NCI-H510A (cell line): Measurements from ENCODE around the gene IFNB1.

ENCODE experiments used
- DNase-seq: peaks from one replicate; lab custom pipeline; 2025; lab: John Stamatoyannopoulos, UW

Gene IFNB1

DNA sequence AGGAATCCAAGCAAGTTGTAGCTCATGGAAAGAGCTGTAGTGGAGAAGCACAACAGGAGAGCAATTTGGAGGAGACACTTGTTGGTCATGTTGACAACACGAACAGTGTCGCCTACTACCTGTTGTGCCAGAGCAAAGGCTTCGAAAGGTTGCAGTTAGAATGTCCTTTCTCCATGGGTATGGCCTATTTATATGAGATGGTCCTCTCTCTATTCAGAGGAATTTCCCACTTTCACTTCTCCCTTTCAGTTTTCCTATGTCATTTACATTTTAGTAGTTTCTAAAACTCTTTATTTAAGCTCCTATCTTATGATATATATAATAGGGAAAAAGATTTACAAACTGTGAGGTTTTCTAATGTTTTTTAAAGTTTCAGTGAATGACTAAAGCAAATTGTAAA lies at the start of gene IFNB1:
IFNB1 (minus strand) TSS at position 162 of the 400 bp plus-strand sequence; CDS start at position 89, 73 bp downstream.
- DNase-seq, result no peak

DNA sequence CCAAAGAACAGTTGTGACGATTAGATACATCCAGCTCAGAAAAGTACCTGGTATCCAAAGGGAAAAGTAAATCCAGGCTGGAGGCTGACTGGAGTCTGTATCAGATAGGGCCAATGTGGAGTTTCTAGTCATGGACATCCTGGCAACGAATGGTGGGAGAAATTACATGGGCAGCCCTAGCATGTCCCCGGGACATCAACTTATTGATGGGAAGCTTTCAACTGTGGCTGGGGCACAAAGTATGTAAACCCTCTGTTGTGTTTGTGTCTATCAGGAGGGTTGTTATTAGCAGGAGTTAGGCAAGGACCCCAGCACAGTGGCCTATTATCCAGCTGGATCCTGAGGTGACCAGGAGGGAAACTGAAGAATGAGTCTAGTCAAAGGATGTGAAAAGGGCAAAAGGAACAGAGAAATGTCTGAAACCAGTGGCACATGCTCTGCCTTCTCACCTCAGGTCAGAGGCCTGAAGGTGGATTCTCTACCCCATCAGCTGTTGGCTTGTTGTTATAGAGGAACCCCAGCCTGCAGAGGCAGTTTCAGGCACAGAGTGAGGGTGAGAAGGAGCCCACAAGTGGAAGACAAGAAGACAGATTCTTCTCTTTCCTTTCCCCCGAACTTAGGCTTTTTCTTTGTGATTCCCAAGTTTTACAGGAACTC lies 44.0 kb upstream of the IFNB1 start:
- DNase-seq, result no peak

DNA sequence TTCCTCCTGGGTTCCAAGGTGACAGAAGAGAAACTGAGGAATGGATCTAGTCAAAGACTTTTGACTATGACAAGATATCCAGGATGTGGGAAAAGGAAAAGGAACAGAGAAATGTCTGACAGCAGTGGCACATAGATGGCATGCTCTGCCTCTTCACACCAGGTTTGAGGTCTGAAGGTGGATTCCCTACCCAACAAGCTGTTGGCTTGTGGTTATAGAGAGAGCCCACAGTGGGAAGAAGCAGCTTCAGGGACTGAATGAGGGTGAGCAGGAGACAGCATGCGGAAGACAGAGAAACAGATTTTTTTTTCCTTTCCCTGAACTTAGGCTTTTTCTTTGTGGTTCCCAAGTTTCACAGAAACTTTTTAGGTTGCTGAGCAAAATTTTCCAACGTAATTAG lies 43.3 kb upstream of the IFNB1 start:
- DNase-seq, result no peak

DNA sequence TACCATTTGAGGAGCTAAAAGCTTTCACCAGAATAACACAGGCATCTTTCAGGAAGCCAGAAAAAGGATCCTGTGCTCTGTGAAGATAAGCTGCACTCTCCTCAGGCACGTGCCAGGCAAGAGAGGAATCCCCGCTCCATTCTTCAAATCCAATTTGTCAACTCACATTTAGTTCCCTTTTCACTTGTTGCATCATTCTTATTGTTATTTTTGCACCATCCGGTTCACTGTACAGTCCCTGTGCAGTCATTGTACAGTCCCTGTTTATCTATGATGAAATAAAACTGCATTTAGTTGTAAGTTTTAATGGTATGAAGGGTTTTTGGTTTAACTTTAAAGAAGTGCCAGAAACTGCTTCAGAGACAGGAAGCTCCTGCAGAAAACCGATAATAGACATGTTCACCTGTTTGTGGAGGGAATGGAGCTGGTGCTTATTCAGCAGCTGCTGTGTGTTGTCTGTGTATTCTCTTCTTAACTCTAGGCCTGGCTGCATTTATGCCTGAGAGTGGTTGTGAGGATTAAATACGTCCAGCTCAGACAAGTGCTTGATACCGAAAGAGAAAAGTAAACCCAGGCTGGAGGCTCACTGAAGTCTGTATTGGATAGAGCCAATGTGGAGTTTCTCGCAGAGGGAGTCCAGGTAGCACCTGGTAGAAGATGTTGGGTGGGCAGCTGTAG lies 41.5 kb upstream of the IFNB1 start:
- no peak for DNase-seq

DNA sequence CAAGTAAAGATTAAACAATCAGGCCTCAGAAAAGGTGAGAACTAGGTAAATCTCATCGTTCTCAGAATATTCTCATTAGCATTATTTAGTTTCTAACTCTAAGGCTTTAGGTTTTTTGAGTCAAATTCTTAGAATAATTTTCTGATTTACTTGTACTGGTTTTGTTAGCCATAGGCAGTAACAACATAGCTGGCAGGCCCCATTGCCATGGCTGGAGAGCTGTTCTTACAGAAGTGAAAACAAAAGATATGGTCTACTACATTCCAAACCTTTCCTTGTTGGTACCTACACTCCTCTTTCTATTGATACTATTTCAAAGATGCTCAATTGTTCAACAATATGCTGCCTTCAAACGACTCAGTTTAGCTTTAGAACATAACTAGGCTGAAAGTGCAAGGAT lies 36.6 kb upstream of the IFNB1 start:
- DNase-seq, result no peak

DNA sequence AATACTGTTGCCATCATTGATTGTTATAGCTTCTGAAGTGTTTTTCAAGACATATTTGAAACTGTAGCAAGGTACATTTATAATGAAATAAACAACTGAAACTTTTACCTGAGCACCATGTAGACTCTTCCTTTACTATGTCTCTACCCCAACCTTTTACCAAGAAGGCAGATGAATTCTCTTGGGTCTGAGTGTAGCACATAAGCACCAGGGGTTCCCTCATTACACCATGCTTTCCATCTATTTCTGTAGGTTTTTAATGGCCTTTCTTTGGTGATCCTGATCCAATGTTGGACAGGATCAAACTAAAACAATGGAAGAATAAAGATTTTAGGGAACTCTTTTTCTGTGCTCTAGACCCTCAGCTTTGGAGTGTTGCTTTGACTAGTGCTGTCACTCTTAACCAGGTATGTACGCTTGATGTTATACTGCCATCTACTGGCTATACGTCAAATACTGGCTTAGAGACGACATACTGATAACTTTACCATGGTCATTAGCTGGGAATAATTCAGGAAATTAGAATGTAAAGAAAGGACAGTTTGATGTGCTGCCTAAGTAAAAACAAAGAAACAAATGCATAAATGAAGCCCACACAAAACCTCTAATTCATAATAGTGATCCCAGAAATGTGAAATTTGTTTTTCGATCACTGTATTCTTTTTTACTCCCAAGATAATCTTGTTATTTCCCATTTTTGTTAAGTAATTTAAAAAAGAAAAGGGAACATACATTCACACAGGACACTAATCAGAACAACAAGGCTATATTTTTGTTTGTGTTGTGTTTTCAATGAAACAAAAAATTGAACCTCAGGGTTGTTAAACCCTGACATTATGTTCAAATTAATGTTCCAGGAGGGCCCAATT lies 33.2 kb upstream of the IFNB1 start:
- peak; percentile 3 for DNase-seq

DNA sequence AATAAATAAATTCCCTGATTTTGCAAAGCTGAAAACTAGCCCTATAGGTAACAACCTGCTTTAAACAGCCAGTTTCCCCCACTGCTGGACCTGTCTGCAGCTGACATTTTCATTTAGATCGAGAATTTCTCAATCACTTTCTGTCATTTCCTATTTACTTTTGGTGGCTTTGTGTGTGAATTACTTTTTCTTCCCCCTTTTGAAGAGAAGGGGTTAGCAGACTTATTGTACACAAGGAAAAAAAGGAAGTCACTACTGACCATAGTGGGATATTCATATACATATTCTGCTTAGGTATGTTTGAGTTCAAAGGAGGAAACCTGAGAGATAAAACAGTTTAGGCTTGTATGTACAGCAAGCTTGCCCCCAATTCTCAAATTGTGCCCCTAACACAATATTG lies 27.0 kb upstream of the IFNB1 start:
- DNase-seq, result no peak

DNA sequence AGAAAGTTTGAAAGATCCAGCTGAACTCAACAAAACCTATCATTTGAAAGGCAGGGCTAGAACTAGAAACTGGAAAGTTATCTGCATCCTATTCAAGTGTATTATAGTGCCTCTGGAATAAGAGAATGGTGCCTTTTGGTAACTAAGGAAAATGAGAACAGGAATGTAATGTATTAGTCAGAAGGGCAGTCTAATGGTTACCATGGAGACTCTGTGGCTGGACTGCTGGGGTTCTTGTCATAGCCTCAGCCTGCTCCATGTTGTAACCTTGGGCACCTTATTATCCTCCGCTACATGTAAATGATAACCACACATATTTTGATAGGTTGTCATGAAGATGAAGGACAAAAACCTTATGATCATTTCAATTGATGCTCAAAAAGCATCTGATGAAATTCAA lies 24.6 kb upstream of the IFNB1 start:
- no peak for DNase-seq

DNA sequence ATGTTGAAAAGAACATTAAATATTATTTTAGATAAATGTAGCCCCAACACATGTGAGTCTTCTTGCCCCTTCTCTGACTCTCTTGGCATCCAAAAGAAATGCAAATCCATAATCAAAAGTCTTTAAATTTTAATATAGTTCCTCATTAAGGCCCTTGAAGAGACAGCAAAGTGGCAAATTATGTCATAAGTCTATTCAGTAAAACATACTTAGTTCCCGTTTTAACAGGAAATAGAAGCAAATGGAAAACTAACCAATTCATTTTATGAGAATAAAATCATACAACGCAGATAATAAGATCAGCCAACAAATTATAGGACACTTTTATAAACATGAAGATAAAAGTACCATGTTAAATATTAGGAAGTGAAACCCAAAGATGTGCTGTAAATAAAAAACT lies 20.1 kb upstream of the IFNB1 start:
- no peak for DNase-seq

DNA sequence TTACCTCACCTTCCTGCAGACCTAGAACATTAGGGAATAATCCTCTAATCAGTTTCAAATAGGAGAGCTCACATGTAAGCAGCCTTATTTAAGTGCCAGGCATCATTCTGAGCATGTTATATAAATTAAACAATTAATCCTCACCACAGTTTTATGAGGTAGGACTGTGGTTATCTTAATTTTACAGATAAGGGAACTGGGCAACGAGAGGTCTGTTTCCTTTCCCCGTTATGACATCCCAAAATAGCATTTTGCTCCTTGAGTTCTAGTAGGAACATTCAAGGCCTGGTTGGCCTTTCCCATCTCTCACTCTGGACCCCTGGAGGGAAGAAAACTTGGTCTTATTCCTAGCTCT lies 19.1 kb upstream of the IFNB1 start:
- DNase-seq, result no peak

DNA sequence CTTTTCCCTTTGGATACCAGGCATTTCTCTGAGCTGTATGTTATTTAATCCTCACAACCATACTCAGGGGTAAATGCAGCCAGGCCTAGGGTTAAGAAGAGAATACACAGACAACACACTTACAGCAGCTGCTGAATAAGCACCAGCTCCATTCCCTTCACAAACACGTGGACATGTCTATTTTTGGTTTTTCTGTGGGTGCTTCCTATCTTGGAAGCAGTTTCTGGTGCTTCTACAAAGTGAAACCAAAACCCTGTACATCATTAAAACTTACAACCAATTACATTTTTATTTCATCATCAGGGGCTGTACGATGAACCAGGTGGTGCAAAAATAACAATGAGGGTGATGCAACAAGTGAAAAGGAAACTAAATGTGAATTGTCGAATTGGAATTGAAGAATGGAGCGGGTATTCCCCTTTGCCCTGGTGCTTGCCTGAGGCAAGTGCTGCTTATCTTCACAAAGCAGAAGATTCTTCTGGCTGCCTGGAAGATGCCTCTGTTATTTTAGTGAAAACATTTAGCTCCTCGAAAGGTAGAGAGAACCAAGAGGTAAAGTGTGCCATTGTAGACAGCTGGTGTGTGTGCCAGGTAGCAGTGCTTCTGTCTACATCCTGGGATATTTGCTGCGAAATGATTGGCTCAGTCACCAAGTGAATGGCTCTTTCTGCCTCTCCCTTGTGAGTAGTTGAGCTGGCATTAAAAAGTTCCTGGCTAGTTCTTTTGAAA lies 18.6 kb upstream of the IFNB1 start:
- DNase-seq, result no peak

DNA sequence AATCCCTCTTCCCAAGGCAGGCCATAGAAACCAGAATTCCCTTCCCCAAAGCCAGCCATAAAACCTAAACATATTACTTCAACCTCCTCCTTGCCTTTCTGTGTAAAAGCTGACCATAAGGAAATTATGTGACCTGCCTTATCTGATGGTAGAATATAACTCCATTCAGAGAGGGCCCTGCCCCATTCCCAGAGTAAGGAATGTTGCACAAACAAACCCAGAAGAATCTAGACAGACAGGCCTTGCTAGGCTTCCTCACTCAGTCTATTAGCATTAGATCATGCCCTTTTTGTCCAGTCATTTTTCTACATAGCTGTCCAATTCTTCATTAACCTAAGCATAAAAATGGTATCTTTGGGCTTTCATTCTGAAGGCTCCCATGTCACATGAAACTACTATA lies 17.8 kb upstream of the IFNB1 start:
- DNase-seq, result no peak

DNA sequence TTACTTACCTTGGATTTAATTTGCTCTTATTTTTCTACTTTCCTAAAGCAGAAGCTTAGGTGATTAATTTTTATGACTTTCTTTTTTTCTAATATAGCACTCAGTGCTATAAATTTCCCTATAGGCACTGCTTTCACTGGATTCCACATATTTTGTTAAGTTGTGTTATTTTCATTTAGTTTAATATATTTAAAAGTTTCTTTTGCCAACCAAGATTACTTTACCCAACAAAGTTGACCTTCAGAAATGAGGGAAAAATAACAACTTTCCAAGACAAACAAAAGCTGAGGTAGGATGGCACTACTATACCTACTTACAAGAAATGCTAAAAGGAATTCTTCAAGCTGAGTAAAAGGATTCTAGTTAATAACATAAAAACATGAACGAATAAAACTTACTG lies 8.8 kb upstream of the IFNB1 start:
- no peak for DNase-seq

DNA sequence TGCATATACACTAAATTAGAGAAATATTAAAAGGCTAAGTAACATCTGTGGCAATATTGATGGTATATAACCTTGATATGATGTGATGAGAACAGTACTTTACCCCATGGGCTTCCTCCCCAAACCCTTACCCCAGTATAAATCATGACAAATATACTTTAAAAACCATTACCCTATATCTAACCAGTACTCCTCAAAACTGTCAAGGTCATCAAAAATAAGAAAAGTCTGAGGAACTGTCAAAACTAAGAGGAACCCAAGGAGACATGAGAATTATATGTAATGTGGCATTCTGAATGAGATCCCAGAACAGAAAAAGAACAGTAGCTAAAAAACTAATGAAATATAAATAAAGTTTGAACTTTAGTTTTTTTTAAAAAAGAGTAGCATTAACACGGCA lies 7.3 kb upstream of the IFNB1 start:
- DNase-seq, result no peak

DNA sequence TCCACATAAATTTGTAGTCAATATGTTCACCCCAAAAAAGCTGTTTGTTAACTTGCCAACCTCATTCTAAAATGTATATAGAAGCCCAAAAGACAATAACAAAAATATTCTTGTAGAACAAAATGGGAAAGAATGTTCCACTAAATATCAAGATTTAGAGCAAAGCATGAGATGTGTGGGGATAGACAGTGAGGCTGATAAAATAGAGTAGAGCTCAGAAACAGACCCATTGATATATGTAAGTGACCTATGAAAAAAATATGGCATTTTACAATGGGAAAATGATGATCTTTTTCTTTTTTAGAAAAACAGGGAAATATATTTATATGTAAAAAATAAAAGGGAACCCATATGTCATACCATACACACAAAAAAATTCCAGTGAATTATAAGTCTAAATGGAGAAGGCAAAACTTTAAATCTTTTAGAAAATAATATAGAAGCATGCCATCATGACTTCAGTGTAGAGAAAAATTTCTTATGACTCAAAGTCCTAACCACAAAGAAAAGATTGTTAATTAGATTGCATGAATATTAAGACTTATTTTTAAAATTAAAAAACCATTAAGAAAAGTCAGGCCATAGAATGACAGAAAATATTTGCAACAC lies 6.6 kb upstream of the IFNB1 start:
- DNase-seq, result no peak

DNA sequence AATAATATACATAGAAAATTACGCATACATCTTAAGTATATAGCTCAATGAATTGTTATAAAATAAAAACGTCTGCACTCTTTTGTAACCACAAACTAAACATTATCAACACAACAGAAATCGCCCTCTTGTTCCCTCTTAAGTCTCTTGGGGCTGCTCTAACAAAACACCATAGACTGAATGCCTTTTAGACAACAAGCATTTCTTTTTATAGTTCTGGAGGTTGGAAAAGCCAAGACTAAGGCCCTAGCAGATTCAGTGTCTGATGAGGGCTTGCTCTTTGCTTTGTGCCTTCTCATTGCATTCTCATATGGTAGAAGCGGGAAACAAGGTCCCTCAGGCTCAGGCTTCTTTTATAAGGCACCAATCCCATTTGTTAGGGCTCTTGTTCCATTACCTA lies 4.9 kb upstream of the IFNB1 start:
- no peak for DNase-seq

DNA sequence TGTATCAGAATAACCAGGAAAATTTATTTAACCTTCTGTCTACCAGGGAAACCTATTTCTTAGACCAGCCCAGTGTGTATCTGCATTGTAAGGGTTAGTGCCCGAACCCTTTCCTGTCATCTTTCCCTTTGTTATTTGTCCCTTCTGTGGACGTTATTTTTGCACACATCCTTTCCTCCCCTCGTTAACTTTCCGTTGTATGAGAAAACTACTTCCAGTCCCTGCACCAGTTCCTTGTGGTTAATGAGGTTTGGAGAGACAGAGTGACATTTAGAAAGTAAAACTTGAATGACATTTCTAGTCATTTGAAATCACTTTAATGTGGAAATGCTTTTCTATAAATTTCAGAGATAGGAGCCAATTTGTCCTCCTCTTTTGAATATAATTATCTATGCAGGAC lies 4.3 kb upstream of the IFNB1 start:
- no peak for DNase-seq

DNA sequence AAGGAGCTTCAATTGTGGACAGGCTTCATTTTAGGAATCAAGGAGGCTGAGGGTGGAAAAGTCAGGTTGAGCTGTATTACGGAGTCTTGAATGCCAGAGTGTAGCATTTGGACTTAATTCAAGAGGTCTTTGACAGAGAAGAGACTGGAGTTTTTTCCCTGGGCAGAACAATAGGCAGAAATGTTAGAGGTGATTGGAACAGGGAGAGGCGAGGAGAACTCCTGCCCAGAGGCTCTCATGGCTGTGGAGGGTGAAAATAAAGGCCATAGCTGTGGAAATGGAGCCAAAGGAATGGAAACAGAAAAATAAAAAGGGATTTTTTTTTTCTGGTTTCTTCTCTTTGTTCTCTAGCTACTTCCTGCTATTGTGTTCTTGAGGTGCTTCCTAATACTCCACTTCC lies 3.7 kb upstream of the IFNB1 start:
- DNase-seq, result no peak

DNA sequence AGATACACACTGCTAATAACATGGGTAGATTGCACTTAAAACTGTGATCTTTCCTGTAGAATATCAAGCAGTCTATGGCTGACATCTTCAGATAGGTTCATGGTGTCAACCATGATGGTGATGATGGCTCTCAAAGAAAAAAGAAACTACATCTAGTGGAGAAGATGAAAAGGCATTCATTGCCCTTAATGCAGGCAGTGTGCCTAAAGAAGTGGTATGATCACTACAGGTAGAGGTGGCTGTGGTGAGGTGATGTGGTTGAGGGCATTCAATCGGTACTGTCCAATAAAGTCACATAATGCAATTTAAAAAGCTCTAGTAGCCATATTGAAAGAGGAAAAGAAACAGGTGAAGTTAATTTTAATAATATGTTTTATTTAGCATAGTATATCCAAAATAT lies 3.1 kb upstream of the IFNB1 start:
- no peak for DNase-seq

DNA sequence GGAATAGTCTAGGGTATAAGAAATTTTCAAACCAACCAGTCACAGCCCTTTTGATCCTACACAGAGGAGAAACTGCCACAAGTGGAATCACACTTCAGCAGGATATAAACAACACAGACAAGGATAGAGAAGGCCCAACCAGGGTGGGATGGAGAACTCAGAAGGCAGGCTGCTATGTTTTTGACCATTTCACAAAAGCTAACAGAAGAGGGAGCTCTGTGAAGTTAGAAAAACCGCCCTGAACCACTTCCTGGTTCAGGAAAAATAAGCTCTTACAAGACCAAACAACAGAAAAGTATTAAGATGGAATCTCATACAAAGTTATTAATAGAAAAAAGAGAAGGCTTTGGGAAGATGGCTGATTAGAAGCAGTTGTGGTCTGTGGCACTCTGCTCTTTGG lies 960 bp upstream of the IFNB1 start:
- no peak for DNase-seq

DNA sequence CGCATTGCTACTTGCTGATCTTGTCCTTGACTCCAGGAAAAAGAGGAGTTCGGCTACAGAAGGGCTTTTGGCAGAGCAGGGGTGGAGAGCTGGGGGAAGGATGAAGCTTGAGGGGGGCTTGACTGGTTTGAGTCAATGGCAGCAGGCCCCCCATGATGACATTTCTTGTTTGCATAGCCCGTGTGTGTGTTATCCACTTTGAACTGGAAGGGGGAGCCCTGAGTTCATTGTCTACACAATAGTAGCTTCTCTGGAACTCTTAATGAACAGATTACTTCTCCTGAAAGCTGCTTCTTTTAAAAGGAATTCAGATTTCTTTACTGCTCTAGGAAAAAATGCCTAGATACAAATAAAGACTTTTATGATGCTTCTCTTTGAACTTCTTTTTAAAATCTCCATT lies 2.3 kb downstream of the IFNB1 start:
- DNase-seq, result no peak

DNA sequence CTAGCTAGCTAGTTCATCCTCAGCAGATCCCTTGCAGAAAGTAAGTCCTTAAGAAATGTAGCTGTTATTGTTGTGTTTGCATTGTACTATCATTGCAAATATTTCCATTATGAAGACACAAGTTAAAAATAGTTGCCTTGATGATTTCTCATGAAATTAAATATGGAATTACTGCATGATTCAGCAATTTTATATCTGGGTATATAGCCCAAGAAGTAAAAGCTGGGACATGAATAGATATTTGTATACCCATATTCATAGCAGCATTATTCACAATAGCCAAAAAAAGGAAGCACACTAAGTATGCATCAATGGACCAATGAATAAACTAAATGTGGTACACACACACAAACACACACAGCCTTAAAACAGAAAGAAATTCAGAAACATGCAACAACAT lies 6.8 kb downstream of the IFNB1 start:
- DNase-seq, result no peak
